Tibial nerve (tissue), 3 donors: Measurements from ENCODE around the gene POU3F3.

Experiments
- CTCF ChIP-seq, 5 experiments: fragments of 200-600 bp in 3 of 5; fragments of 450-650 bp in 2 of 5; sonication (generic) in 3 of 5; IDR thresholded peaks; one replicate each; pipeline ENCODE4 v1.5.1; 2016 to 2019; ENCODE audit warnings: antibody characterized with exemption in 5 of 5, mild to moderate bottlenecking in 3 of 5, moderate library complexity in 2 of 5
- POLR2A ChIP-seq, 2 donors: fragments of 450-650 bp; IDR thresholded peaks; one replicate each; pipeline ENCODE4 v1.6.1; 2017; ENCODE audit warnings: antibody characterized with exemption in 2 of 2, mild to moderate bottlenecking in 2 of 2, moderate library complexity in 2 of 2

- TF ChIP-seq CTCF (IDR thresholded peaks at IDR 0.05) (no peak), POLR2A (IDR thresholded peaks at IDR 0.05) (no peak)
Measured at GRCh38 chr2:104854498-104855220, 744 bp downstream of the POU3F3 start.
